Gastrocnemius medialis (tissue), 4 donors: ENCODE results near the gene GNAQ.

Experiments
- POLR2A ChIP-seq, 2 donors: fragments of 450-650 bp; IDR thresholded peaks; one replicate each; pipeline ENCODE4 v1.6.1; 2017; ENCODE audit warnings: antibody characterized with exemption in 2 of 2, mild to moderate bottlenecking in 2 of 2, moderate library complexity in 2 of 2
- TF ChIP-seq, protein P1 (sequence below), 5 experiments: fragments of 450-650 bp in 3 of 5; fragments of 200-600 bp in 2 of 5; sonication (generic) in 2 of 5; IDR thresholded peaks in 4 of 5; conservative IDR thresholded peaks in 1 of 5; 1 replicate in 4 of 5; 2 replicates in 1 of 5; pipeline ENCODE4 v1.5.1; 2016 to 2019; ENCODE audit warnings: antibody characterized with exemption in 5 of 5, mild to moderate bottlenecking in 3 of 5, moderate library complexity in 3 of 5

DNA sequence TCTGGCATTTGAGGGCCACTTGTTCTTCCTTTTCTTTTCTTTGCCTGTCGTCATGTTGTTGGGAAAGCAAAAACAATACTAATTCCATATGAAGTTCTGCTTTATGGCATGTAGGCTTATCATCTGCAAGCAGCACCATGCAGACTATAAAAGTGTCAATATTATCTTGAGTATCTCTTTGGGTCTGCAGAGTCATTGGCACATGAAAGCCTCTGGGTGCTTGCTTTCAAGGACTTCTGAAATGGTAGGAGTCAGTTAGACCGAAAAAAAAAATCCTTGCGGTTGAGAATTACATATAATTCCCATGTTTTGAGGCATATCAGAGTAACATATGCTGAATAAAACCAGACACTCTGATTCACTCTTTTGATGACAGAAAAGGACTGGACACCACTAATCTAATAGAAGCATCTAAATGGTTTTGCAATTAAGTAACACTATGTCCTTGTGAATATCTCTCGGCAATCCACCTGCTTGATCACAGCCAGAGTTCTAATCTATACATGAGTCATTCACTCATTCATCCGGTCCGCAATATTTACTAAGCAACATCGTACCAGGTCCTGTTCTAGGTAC is 44.4 kb downstream of the GNAQ start:
- TF ChIP-seq, protein P1, sequence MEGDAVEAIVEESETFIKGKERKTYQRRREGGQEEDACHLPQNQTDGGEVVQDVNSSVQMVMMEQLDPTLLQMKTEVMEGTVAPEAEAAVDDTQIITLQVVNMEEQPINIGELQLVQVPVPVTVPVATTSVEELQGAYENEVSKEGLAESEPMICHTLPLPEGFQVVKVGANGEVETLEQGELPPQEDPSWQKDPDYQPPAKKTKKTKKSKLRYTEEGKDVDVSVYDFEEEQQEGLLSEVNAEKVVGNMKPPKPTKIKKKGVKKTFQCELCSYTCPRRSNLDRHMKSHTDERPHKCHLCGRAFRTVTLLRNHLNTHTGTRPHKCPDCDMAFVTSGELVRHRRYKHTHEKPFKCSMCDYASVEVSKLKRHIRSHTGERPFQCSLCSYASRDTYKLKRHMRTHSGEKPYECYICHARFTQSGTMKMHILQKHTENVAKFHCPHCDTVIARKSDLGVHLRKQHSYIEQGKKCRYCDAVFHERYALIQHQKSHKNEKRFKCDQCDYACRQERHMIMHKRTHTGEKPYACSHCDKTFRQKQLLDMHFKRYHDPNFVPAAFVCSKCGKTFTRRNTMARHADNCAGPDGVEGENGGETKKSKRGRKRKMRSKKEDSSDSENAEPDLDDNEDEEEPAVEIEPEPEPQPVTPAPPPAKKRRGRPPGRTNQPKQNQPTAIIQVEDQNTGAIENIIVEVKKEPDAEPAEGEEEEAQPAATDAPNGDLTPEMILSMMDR (IDR thresholded peaks at IDR 0.05 in 4 of 5, conservative IDR thresholded peaks at IDR 0.05 in 1 of 5), result no peak
- TF ChIP-seq POLR2A (IDR thresholded peaks at IDR 0.05), result no peak
